NB4 (cell line): ENCODE data around the gene SLC25A26.

ENCODE experiments used
- CTCF ChIP-seq: IDR thresholded peaks from one replicate; pipeline ENCODE4 v1.5.1; 2012; ENCODE audit warnings: low read depth, low read length
- MAX ChIP-seq: IDR thresholded peaks from 2 replicates; pipeline ENCODE4 v1.6.1; 2011; ENCODE audit warnings: low read depth, low read length
- POLR2A ChIP-seq: IDR thresholded peaks from 2 replicates; pipeline ENCODE4 v1.6.1; 2011; ENCODE audit warnings: mild to moderate bottlenecking; ENCODE audit not compliant: insufficient read length; ENCODE audit errors: extremely low read depth

GRCh38 chr3:66303491-66303901 is 82.7 kb downstream of the SLC25A26 start:
- no peak for TF ChIP-seq MAX
- no peak for TF ChIP-seq CTCF
- TF ChIP-seq POLR2A, result no peak
